ENCODE results near the gene SFXN5.

- no peak for TF ChIP-seq CTCF (IDR thresholded peaks at IDR 0.05)
- TF ChIP-seq POLR2AphosphoS5 (IDR thresholded peaks at IDR 0.05; ENCODE audit: low read depth, low read length) = no peak
Measured at GRCh38 chr2:72896446-72896845, 175.1 kb downstream of the SFXN5 start.

All from Panc1 (cell line).